GM21360 (cell line): ENCODE results near the gene SLC2A4.

ENCODE experiments used
- ATAC-seq: cut with Tn5 transposase; IDR thresholded peaks from one replicate; pipeline ENCODE4 v1.9.1; 2021; ENCODE audit warnings: mild to moderate bottlenecking, moderate library complexity; ENCODE audit not compliant: unreplicated experiment

SLC2A4 gene

GRCh38 chr17:7263801-7264078, 17.8 kb upstream of the SLC2A4 start:
- no peak for ATAC-seq

GRCh38 chr17:7266784-7267183, 14.7 kb upstream of the SLC2A4 start:
- ATAC-seq = no peak

- ATAC-seq = no peak
Measured at GRCh38 chr17:7279448-7279847, 2.1 kb upstream of the SLC2A4 start.

DNA sequence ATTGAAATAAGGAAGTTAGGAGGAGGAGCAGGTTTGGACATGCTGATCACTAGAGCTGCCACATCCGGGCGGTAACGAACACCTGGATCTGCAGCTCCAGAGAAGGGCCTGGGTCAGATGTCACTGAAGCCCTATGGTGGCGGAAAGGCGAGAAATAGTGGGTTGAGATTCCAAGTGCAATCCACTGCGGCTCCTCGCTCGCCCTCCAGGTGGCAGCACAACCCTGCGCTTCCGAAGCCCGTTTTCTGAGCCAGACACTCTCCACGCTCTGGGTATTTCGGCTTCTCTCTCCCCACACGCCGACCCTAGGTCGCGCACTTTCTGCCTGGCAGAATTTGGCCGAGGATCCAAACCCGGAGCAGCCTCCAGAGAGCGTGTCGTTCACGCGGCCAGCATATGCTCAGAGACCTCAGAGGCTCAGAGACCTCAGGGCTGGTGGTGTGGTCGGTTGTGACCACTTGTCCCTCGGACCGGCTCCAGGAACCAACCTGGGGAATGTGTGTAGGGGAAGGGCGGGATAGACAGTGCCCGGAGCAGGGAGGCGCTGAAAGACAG, 922 bp upstream of the SLC2A4 start:
- ATAC-seq = peak; percentile 64

DNA sequence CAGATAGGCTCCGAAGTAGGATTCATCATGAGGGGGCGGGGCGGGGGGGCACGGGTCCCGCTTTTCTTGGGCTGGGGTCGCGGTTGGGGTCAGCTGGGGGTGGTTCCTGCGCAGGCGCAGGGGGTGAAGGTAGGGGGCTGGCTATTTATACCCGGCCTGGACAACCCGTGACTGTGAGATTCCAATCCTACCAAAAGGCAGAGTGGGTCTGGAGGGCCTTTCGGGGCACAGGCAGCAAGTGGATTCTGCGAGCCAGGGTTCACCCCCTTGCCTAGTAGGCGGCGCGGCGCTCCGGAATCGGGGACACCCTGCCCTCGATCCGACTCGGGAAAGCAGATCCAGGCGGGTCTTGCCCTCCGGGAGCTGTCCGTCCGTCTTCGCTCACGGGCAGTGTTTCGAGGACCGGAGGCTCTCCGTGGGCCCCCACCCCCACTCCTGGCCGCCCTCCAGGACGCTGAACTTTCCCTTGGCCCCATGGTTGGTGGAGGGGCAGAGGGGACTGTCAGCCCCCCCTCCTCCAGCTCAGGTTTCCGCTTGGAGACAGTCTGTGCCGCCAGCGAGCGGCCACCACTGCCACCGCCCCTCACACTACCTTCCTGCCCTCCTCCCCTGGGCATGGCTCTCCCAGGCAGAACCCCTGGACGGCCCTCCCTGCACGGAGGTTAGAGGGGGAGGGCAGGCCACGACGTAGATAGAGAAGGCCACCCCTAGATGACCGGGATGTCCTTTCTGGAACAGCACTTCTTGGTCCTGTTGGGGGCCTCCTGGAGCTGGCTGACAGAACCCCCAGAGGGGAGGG, 634 bp downstream of the SLC2A4 start:
- no peak for ATAC-seq

DNA sequence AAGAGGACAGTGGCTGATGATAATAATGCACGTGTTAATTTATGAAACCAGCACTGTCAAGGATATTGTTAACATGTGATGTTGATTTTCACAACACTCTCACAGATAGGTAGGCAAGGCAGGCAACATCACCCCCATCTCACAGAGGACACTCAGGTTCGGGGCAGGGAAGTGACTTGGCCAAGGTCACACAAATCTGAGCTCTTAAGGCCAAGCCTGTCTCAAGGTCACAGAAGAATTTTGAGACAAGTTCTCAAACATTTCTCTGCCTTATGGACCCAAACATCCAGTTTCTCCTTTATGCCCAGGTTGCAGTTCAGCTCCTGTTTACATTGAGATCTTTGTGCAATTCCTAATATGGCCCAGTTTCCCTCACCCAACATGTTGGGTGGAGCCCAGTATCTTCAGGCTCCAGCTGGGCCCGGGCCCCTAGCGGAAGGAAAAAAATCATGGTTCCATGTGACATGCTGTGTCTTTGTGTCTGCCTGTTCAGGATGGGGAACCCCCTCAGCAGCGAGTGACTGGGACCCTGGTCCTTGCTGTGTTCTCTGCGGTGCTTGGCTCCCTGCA, 1.3 kb downstream of the SLC2A4 start:
- ATAC-seq = no peak

GRCh38 chr17:7283471-7284216, 2.1 kb downstream of the SLC2A4 start:
- ATAC-seq = no peak

- ATAC-seq = no peak
Measured at GRCh38 chr17:7284911-7285310, 3.4 kb downstream of the SLC2A4 start.

DNA sequence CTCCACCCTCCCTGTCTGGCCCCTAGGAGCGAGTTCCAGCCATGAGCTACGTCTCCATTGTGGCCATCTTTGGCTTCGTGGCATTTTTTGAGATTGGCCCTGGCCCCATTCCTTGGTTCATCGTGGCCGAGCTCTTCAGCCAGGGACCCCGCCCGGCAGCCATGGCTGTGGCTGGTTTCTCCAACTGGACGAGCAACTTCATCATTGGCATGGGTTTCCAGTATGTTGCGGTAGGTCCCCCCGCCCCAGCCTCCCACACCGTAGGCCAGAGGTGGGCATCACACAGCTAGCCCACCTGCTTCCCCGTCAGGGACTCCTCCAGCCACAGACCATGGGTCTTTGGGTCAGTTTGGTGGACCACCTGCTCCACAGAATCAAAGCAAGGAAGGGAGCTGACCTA, 4.2 kb downstream of the SLC2A4 start:
- ATAC-seq = no peak

DNA sequence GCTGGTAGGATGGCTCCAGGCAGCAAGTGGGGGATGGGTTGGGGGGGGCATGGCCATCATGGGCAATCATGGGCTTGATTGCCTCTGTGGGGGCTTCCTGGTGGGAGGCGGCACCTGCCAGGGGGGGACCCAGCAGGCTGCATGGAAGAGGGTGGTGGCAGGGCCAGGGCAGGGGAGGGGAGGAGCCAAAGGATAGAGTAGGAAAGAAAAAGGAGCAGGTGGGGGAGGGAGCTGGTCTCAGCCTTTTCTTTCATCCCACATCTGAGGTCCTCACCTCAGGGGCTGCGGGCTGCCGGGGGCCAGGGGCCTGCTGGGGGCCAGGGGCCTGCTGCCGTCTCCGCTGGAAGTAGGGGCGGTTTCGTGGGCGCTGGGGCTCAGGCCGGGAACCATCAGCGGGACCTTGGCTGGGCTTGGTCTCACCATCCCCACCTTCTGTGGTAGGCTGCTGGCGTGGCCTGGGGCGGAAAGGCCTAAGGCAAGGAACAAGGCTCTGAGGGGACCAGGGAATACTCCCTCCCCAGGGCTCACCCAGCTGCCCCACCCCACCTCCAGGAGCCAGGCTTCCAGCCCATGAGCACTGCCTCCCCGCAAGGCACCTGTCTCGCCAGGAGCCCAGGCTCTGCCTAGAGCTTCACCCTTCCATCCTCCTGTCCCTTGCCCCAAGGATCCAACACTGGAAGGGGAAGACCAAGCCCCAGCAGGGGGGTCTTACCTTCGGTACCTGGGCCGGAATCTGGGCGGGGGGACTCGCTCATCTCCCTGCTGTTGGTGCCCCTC, 7.9 kb downstream of the SLC2A4 start:
- no peak for ATAC-seq

- no peak for ATAC-seq
Measured at GRCh38 chr17:7290166-7290565, 8.6 kb downstream of the SLC2A4 start.

DNA sequence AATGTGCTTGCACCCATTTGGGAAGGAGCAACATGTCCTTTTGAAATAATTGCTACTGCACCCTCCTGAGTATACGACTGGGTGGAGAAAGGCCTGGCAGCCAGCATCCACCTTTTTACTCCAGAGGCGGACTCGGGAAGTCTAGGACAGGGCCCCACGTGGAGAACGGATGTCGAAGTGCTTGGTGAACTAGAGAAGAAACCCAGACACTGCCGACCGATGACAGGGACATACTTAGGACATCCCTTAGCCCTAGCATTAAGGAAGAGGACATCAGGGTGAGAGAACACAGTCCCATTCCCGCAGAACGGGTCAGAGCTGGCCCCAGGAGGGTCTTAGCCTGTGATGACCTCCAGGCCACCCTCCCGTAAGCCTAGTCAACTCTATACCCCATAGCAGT, 9.2 kb downstream of the SLC2A4 start:
- ATAC-seq = no peak

DNA sequence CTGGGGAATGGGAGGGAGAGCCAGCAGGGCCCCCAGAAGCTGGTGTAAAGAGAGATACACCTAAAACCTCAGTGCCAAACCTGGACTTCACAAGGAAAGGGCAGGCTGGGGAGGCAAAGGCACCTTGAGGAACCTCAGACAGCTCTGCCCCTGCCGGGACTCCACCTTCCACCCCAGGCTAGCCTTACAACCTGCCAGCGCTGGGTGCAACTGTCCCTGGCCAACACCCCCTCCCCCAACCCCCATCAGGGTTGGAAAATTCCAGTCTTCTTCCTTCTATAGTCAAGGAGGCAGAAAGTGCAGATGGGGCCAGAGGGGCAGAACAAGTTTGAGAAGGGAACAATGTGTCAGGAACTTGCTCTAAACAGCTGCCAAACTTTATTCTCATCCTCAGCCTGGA, 10.7 kb downstream of the SLC2A4 start:
- no peak for ATAC-seq

DNA sequence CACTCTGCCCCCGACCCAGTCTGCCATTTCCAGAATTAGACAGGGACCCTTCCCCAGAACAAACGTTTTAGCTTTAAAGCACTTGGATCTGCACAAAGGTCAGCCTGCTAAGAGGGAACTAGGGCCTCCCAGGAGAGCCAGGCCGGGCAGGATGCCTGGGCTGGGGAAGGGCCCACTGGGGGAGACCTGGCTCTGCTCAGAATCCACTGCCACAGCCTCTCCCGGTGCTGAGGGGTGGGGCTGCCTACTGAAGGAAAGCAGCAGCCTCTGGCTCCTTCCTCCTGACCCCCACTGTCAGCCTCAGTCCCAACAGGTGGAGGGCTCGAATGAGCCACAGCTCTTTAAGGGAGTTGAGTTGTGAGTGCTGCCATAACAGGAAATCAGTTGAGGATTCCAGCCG, 11.2 kb downstream of the SLC2A4 start:
- ATAC-seq = no peak

DNA sequence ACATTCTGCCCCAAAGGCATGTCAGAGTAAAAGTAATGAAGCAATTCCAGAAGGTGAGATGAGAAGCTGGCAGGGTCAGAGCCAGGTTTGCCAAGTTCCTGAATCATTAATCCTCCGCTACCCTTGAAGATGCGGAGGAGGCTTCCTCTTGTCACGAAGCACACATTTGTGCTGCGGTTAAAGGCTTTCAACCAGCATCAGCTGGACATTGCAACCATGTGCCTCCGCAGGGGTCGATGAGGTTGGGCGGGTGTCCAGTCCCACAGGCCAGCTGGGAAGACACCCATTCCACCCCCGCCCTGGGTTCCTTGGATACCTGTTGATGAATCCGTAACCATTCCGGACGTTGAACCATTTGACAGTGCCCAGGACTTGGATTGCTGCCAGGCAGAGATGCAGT, 11.6 kb downstream of the SLC2A4 start:
- ATAC-seq = no peak

DNA sequence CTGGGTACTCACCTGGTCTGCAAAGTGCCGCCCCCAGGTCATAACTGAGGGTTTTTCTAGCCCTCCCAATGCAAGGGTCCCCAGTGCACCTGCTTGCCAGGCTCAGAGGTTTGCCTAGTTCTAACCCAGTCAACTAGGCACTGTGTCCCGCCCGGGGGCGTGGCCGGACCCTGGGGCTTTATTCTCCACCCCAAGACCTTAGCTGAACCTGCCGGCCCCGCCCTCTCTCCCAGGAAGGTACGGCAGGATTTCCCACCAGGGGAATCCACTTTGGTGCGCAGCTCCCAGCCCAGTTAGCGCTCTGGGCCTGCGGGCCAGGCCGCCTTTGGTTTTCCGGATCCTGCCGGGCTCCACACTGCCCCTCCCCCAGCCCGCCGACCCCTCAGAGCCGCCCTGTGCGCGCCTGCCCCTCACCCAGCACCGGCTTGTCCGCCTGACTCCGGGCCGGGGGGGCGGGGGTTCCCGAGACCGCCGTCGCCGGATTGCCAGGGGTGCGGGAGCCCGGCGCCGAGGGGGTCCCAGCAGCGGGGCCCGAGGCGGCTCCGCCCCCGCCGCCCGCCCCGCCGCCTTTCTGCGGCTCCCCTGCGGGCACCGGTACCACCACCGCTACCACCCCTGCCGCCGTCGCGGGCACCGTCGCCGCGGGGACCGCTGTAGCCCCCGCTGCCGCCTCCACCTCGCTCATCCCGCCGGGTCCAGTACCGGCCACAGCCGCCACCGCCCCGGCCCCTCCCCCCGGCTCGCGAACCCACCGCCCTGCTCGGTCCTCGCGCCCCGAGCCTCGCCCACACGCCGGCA, 12.5 kb downstream of the SLC2A4 start:
- ATAC-seq = no peak

- no peak for ATAC-seq
Measured at GRCh38 chr17:7294614-7295153, 13.2 kb downstream of the SLC2A4 start, which contains the start of gene YBX2. YBX2 (minus strand) TSS chr17:7294639; CDS start chr17:7294500, 139 bp downstream.

- ATAC-seq = no peak
Measured at GRCh38 chr17:7295230-7296180, 14.0 kb downstream of the SLC2A4 start.
